ENCODE results near the gene MYEOV.

The MYEOV gene

GRCh38 chr11:69293819-69294505, at the start of gene MYEOV:
Gene MYEOV (plus strand): TSS chr11:69294155. CDS start chr11:69295355, 1,200 bp downstream.
- H3K9me3 ChIP-seq (ENCODE audit: control insufficient read depth in 2 of 2, low read length in 2 of 2) = no peaks in the 10 kb centered on the region
- H3K4me3 ChIP-seq (ENCODE audit: low read length in 2 of 2) = peak within 1 kb of the TSS in 1 of 2 donors; percentile 26
- peaks cover 70% of the 10 kb centered on the region in 2 donors for H3K4me1 ChIP-seq (ENCODE audit: control insufficient read depth in 2 of 2, insufficient read depth in 2 of 2, low read length in 2 of 2)
- no peaks in the 10 kb centered on the region for H3K36me3 ChIP-seq (ENCODE audit: control insufficient read depth in 2 of 2, insufficient read depth in 2 of 2, low read length in 2 of 2)
- no peaks in the 10 kb centered on the region for H3K27me3 ChIP-seq (ENCODE audit: control insufficient read depth in 2 of 2, insufficient read depth in 2 of 2, low read length in 2 of 2)
- peak within 1 kb of the TSS; percentile 72 to 95 for H3K27ac ChIP-seq (ENCODE audit: low read depth in 2 of 2, low read length in 2 of 2)
- peak within 1 kb of the TSS; percentile 39 to 52 for H3K9ac ChIP-seq (ENCODE audit: low read depth in 1 of 2, low read length in 2 of 2)

GRCh38 chr11:69244266-69244665, 49.7 kb upstream of the MYEOV start:
- no peaks in the 10 kb centered on the region for H3K4me1 ChIP-seq (ENCODE audit: control insufficient read depth in 2 of 2, insufficient read depth in 2 of 2, low read length in 2 of 2)
- H3K4me3 ChIP-seq (ENCODE audit: low read length in 2 of 2) = no peak overlapping the region
- no peaks in the 10 kb centered on the region for H3K36me3 ChIP-seq (ENCODE audit: control insufficient read depth in 2 of 2, insufficient read depth in 2 of 2, low read length in 2 of 2)
- H3K9me3 ChIP-seq (ENCODE audit: control insufficient read depth in 2 of 2, low read length in 2 of 2) = no peaks in the 10 kb centered on the region
- no peak overlapping the region for H3K27ac ChIP-seq (ENCODE audit: low read depth in 2 of 2, low read length in 2 of 2)
- no peak overlapping the region for H3K9ac ChIP-seq (ENCODE audit: low read depth in 1 of 2, low read length in 2 of 2)
- H3K27me3 ChIP-seq (ENCODE audit: control insufficient read depth in 2 of 2, insufficient read depth in 2 of 2, low read length in 2 of 2) = no peaks in the 10 kb centered on the region

- peaks cover 0 to 3% of the 10 kb centered on the region in 2 donors for H3K27me3 ChIP-seq (ENCODE audit: control insufficient read depth in 2 of 2, insufficient read depth in 2 of 2, low read length in 2 of 2)
- no peaks in the 10 kb centered on the region for H3K36me3 ChIP-seq (ENCODE audit: control insufficient read depth in 2 of 2, insufficient read depth in 2 of 2, low read length in 2 of 2)
- no peak overlapping the region for H3K27ac ChIP-seq (ENCODE audit: low read depth in 2 of 2, low read length in 2 of 2)
- H3K4me1 ChIP-seq (ENCODE audit: control insufficient read depth in 2 of 2, insufficient read depth in 2 of 2, low read length in 2 of 2) = no peaks in the 10 kb centered on the region
- no peak overlapping the region for H3K9ac ChIP-seq (ENCODE audit: low read depth in 1 of 2, low read length in 2 of 2)
- no peak overlapping the region for H3K4me3 ChIP-seq (ENCODE audit: low read length in 2 of 2)
- H3K9me3 ChIP-seq (ENCODE audit: control insufficient read depth in 2 of 2, low read length in 2 of 2) = no peaks in the 10 kb centered on the region
Measured at GRCh38 chr11:69245041-69245440, 48.9 kb upstream of the MYEOV start.

GRCh38 chr11:69245491-69246345, 48.2 kb upstream of the MYEOV start:
- Histone ChIP-seq H3K4me3 (ENCODE audit: low read length in 2 of 2) (no peak overlapping the region), H3K27ac (ENCODE audit: low read depth in 2 of 2, low read length in 2 of 2) (no peak overlapping the region), H3K36me3 (ENCODE audit: control insufficient read depth in 2 of 2, insufficient read depth in 2 of 2, low read length in 2 of 2) (no peaks in the 10 kb centered on the region), H3K9me3 (ENCODE audit: control insufficient read depth in 2 of 2, low read length in 2 of 2) (no peaks in the 10 kb centered on the region), H3K27me3 (ENCODE audit: control insufficient read depth in 2 of 2, insufficient read depth in 2 of 2, low read length in 2 of 2) (peaks cover 0 to 3% of the 10 kb centered on the region in 2 donors), H3K4me1 (ENCODE audit: control insufficient read depth in 2 of 2, insufficient read depth in 2 of 2, low read length in 2 of 2) (no peaks in the 10 kb centered on the region), H3K9ac (ENCODE audit: low read depth in 1 of 2, low read length in 2 of 2) (no peak overlapping the region)

- Histone ChIP-seq H3K9ac (ENCODE audit: low read depth in 1 of 2, low read length in 2 of 2) (no peak overlapping the region), H3K27ac (ENCODE audit: low read depth in 2 of 2, low read length in 2 of 2) (no peak overlapping the region), H3K27me3 (ENCODE audit: control insufficient read depth in 2 of 2, insufficient read depth in 2 of 2, low read length in 2 of 2) (peaks cover 0 to 3% of the 10 kb centered on the region in 2 donors), H3K4me3 (ENCODE audit: low read length in 2 of 2) (no peak overlapping the region), H3K9me3 (ENCODE audit: control insufficient read depth in 2 of 2, low read length in 2 of 2) (peaks cover 0 to 3% of the 10 kb centered on the region in 2 donors), H3K4me1 (ENCODE audit: control insufficient read depth in 2 of 2, insufficient read depth in 2 of 2, low read length in 2 of 2) (peaks cover 2 to 4% of the 10 kb centered on the region in 2 donors), H3K36me3 (ENCODE audit: control insufficient read depth in 2 of 2, insufficient read depth in 2 of 2, low read length in 2 of 2) (no peaks in the 10 kb centered on the region)
Measured at GRCh38 chr11:69249311-69250185, 44.4 kb upstream of the MYEOV start.

GRCh38 chr11:69250186-69251056, 43.5 kb upstream of the MYEOV start:
- Histone ChIP-seq H3K9me3 (ENCODE audit: control insufficient read depth in 2 of 2, low read length in 2 of 2) (peaks cover 0 to 3% of the 10 kb centered on the region in 2 donors), H3K27me3 (ENCODE audit: control insufficient read depth in 2 of 2, insufficient read depth in 2 of 2, low read length in 2 of 2) (peaks cover 0 to 3% of the 10 kb centered on the region in 2 donors), H3K9ac (ENCODE audit: low read depth in 1 of 2, low read length in 2 of 2) (no peak overlapping the region), H3K36me3 (ENCODE audit: control insufficient read depth in 2 of 2, insufficient read depth in 2 of 2, low read length in 2 of 2) (no peaks in the 10 kb centered on the region), H3K27ac (ENCODE audit: low read depth in 2 of 2, low read length in 2 of 2) (no peak overlapping the region), H3K4me3 (ENCODE audit: low read length in 2 of 2) (no peak overlapping the region), H3K4me1 (ENCODE audit: control insufficient read depth in 2 of 2, insufficient read depth in 2 of 2, low read length in 2 of 2) (peaks cover 2 to 4% of the 10 kb centered on the region in 2 donors)

GRCh38 chr11:69251057-69251393, 42.9 kb upstream of the MYEOV start:
- Histone ChIP-seq H3K4me3 (ENCODE audit: low read length in 2 of 2) (no peak overlapping the region), H3K9ac (ENCODE audit: low read depth in 1 of 2, low read length in 2 of 2) (no peak overlapping the region), H3K36me3 (ENCODE audit: control insufficient read depth in 2 of 2, insufficient read depth in 2 of 2, low read length in 2 of 2) (no peaks in the 10 kb centered on the region), H3K4me1 (ENCODE audit: control insufficient read depth in 2 of 2, insufficient read depth in 2 of 2, low read length in 2 of 2) (peaks cover 2 to 4% of the 10 kb centered on the region in 2 donors), H3K9me3 (ENCODE audit: control insufficient read depth in 2 of 2, low read length in 2 of 2) (peaks cover 0 to 3% of the 10 kb centered on the region in 2 donors), H3K27me3 (ENCODE audit: control insufficient read depth in 2 of 2, insufficient read depth in 2 of 2, low read length in 2 of 2) (peaks cover 0 to 3% of the 10 kb centered on the region in 2 donors), H3K27ac (ENCODE audit: low read depth in 2 of 2, low read length in 2 of 2) (no peak overlapping the region)

- Histone ChIP-seq H3K4me1 (ENCODE audit: control insufficient read depth in 2 of 2, insufficient read depth in 2 of 2, low read length in 2 of 2) (peaks cover 2 to 4% of the 10 kb centered on the region in 2 donors), H3K4me3 (ENCODE audit: low read length in 2 of 2) (no peak overlapping the region), H3K9me3 (ENCODE audit: control insufficient read depth in 2 of 2, low read length in 2 of 2) (peaks cover 0 to 3% of the 10 kb centered on the region in 2 donors), H3K9ac (ENCODE audit: low read depth in 1 of 2, low read length in 2 of 2) (peak overlapping the region in 1 of 2 donors; percentile 20), H3K27me3 (ENCODE audit: control insufficient read depth in 2 of 2, insufficient read depth in 2 of 2, low read length in 2 of 2) (peaks cover 0 to 3% of the 10 kb centered on the region in 2 donors), H3K27ac (ENCODE audit: low read depth in 2 of 2, low read length in 2 of 2) (no peak overlapping the region), H3K36me3 (ENCODE audit: control insufficient read depth in 2 of 2, insufficient read depth in 2 of 2, low read length in 2 of 2) (no peaks in the 10 kb centered on the region)
Measured at GRCh38 chr11:69251639-69252489, 42.1 kb upstream of the MYEOV start.

Data from mucosa of rectum (tissue), 2 donors.